H9 (cell line): ENCODE measurements around the gene RHBDL1. TPM values are rescaled to one million over a fixed set of nuclear protein-coding genes. Genes with fewer than 3 reads are reported as not detected.

ENCODE experiments used
- DNase-seq: peaks from one replicate; pipeline ENCODE4 v3.0.0-alpha.2; 2017
- H2AFZ ChIP-seq: one replicate; pipeline ENCODE4 v1.6.1; 2013; ENCODE audit warnings: mild to moderate bottlenecking, low read length, control low read depth, moderate library complexity
- H2AK5ac ChIP-seq: 2 replicates; pipeline ENCODE4 v1.6.1; 2013; ENCODE audit warnings: low read length, control low read depth, mixed read lengths; ENCODE audit not compliant: insufficient read length
- H2BK120ac ChIP-seq: one replicate; pipeline ENCODE4 v1.6.1; 2013; ENCODE audit warnings: low read depth, mild to moderate bottlenecking, low read length, control low read depth, inconsistent platforms; ENCODE audit not compliant: poor library complexity, severe bottlenecking
- H2BK12ac ChIP-seq: 2 replicates; pipeline ENCODE4 v1.6.1; 2013; ENCODE audit warnings: low read length, control low read depth, mixed read lengths, low read depth; ENCODE audit not compliant: insufficient read length
- H2BK15ac ChIP-seq: 2 replicates; pipeline ENCODE4 v1.6.1; 2013; ENCODE audit warnings: low read depth, low read length, control low read depth
- H2BK20ac ChIP-seq: one replicate; pipeline ENCODE4 v1.6.1; 2013; ENCODE audit warnings: low read depth, mild to moderate bottlenecking, low read length, control low read depth, inconsistent platforms; ENCODE audit not compliant: poor library complexity, severe bottlenecking
- H2BK5ac ChIP-seq: 2 replicates; pipeline ENCODE4 v1.6.1; 2013; ENCODE audit warnings: low read length, control low read depth, mixed read lengths; ENCODE audit not compliant: insufficient read length
- H3K14ac ChIP-seq: 2 replicates; pipeline ENCODE4 v1.6.1; 2013; ENCODE audit warnings: low read length, control low read depth; ENCODE audit not compliant: insufficient read depth
- H3K18ac ChIP-seq: 2 replicates; pipeline ENCODE4 v1.6.1; 2013; ENCODE audit warnings: low read depth, mild to moderate bottlenecking, mixed read lengths, low read length, control low read depth; ENCODE audit not compliant: insufficient read length
- H3K23ac ChIP-seq: 2 replicates; pipeline ENCODE4 v1.6.1; 2013; ENCODE audit warnings: low read length, control low read depth, mixed read lengths, low read depth; ENCODE audit not compliant: insufficient read length
- H3K23me2 ChIP-seq: 2 replicates; pipeline ENCODE4 v1.6.1; 2013; ENCODE audit warnings: low read depth, mild to moderate bottlenecking, mixed read lengths, low read length, control low read depth; ENCODE audit not compliant: insufficient read length, poor library complexity, severe bottlenecking
- H3K27ac ChIP-seq: 2 replicates; pipeline ENCODE4 v1.5.1; 2013; ENCODE audit warnings: low read length, control low read depth, mixed read lengths, low read depth; ENCODE audit not compliant: insufficient read length
- H3K27me3 ChIP-seq: 2 replicates; pipeline ENCODE4 v1.6.1; 2013; ENCODE audit warnings: low read length, control low read depth, inconsistent platforms; ENCODE audit not compliant: insufficient read depth
- H3K4ac ChIP-seq: 2 replicates; pipeline ENCODE4 v1.6.1; 2013; ENCODE audit warnings: low read depth, mild to moderate bottlenecking, control low read depth, inconsistent platforms, low read length, moderate library complexity
- H3K4me1 ChIP-seq: 2 replicates; pipeline ENCODE4 v1.6.1; 2013; ENCODE audit warnings: low read length, control low read depth, inconsistent platforms; ENCODE audit not compliant: insufficient read depth
- H3K4me2 ChIP-seq: 2 replicates; pipeline ENCODE4 v1.6.1; 2013; ENCODE audit warnings: low read length, control low read depth, mixed read lengths; ENCODE audit not compliant: insufficient read length, insufficient read depth
- H3K56ac ChIP-seq: 2 replicates; pipeline ENCODE4 v1.6.1; 2013; ENCODE audit warnings: low read depth, mild to moderate bottlenecking, mixed read lengths, low read length, control low read depth; ENCODE audit not compliant: insufficient read length
- H3K79me1 ChIP-seq: 2 replicates; pipeline ENCODE4 v1.6.1; 2013; ENCODE audit warnings: low read depth, mild to moderate bottlenecking, moderate library complexity, low read length, control low read depth, inconsistent platforms; ENCODE audit not compliant: insufficient read depth, poor library complexity, severe bottlenecking
- H3K79me2 ChIP-seq: 2 replicates; pipeline ENCODE4 v1.6.1; 2013; ENCODE audit warnings: low read length, control low read depth, inconsistent platforms; ENCODE audit not compliant: insufficient read depth
- H3K9ac ChIP-seq: 2 replicates; pipeline ENCODE4 v1.6.1; 2013; ENCODE audit warnings: low read length, control low read depth, mixed read lengths; ENCODE audit not compliant: insufficient read length; ENCODE audit errors: extremely low read depth
- H3K9me3 ChIP-seq: one replicate; pipeline ENCODE4 v1.6.1; 2013; ENCODE audit warnings: low read depth, low read length, inconsistent platforms; ENCODE audit not compliant: control insufficient read depth
- H3T11ph ChIP-seq: one replicate; pipeline ENCODE4 v1.6.1; 2013; ENCODE audit warnings: mild to moderate bottlenecking, low read length, control low read depth, inconsistent platforms
- H4K20me1 ChIP-seq: one replicate; pipeline ENCODE4 v1.6.1; 2013; ENCODE audit not compliant: control insufficient read depth, insufficient read length, insufficient read depth
- H4K5ac ChIP-seq: 2 replicates; pipeline ENCODE4 v1.6.1; 2013; ENCODE audit warnings: low read depth, mild to moderate bottlenecking, mixed read lengths, low read length, control low read depth; ENCODE audit not compliant: insufficient read length
- H4K8ac ChIP-seq: replicated peaks from 2 replicates; pipeline ENCODE4 v1.6.1; 2013; ENCODE audit warnings: low read length, control low read depth, mixed read lengths, low read depth; ENCODE audit not compliant: insufficient read length
- H4K91ac ChIP-seq: 2 replicates; pipeline ENCODE4 v1.6.1; 2013; ENCODE audit warnings: low read depth, mild to moderate bottlenecking, moderate library complexity, mixed read lengths, low read length, control low read depth; ENCODE audit not compliant: insufficient read length
- H3K27ac Mint-ChIP-seq, 3 experiments: 2 replicates in 2 of 3; 3 replicates in 1 of 3; pipeline ENCODE4 v1.8.0; 2020 to 2021; ENCODE audit warnings: mixed read lengths in 3 of 3, mild to moderate bottlenecking in 1 of 3, moderate library complexity in 1 of 3
- H3K27me3 Mint-ChIP-seq: 2 replicates; pipeline ENCODE4 v1.8.0; 2021; ENCODE audit warnings: low read depth, mild to moderate bottlenecking, moderate library complexity, mixed read lengths
- H3K36me3 Mint-ChIP-seq, 3 experiments: 2 replicates in 2 of 3; 3 replicates in 1 of 3; pipeline ENCODE4 v1.8.0; 2020 to 2021; ENCODE audit warnings: low read depth in 3 of 3, mixed read lengths in 3 of 3; ENCODE audit not compliant: insufficient read depth in 1 of 3
- H3K4me1 Mint-ChIP-seq, 2 experiments: 2 replicates each; pipeline ENCODE4 v1.8.0; 2020; ENCODE audit warnings: mixed read lengths in 2 of 2
- H3K4me3 Mint-ChIP-seq, 2 experiments: 2 replicates in 1 of 2; 3 replicates in 1 of 2; pipeline ENCODE4 v1.8.0; 2020 to 2021; ENCODE audit warnings: mild to moderate bottlenecking in 2 of 2, mixed read lengths in 2 of 2, moderate library complexity in 1 of 2
- H3K9me3 Mint-ChIP-seq, 2 experiments: 2 replicates in 1 of 2; 3 replicates in 1 of 2; pipeline ENCODE4 v1.8.0; 2020; ENCODE audit warnings: mild to moderate bottlenecking in 2 of 2, mixed read lengths in 2 of 2, moderate library complexity in 1 of 2
- WGBS: extraction: QIAGEN DNeasy Blood & Tissue Kit; methylation state at CpG from one replicate; pipeline ENCODE4 v1.1.7; 2013; ENCODE audit warnings: missing lambda C conversion rate, low lambda C conversion rate, mixed read lengths; ENCODE audit not compliant: insufficient read length; ENCODE audit errors: extremely low coverage; 5-methylcytosine and 5-hydroxymethylcytosine counted together
- total RNA-seq: library from RNA; stranded (reverse); gene quantifications from 2 replicates; pipeline ENCODE4 v1.2.1, GENCODE V29; 2021
- TF ChIP-seq, protein P1 (sequence below): fragments of 200-600 bp; sonication (generic); conservative IDR thresholded peaks from 3 replicates; pipeline ENCODE4 v1.8.0; 2021; ENCODE audit warnings: antibody characterized with exemption, mild to moderate bottlenecking

The RHBDL1 gene
- total RNA-seq, 1 experiment from 2014 or later, result 7.6 TPM

GRCh38 chr16:684961-685696 is 9.7 kb downstream of the RHBDL1 start:
- no peak overlapping the region for H3K27ac Mint-ChIP-seq
- no peak overlapping the region for H3K27ac ChIP-seq
- peaks cover 17% of the 10 kb centered on the region for H3K23me2 ChIP-seq
- peaks cover 10 to 26% of the 10 kb centered on the region in 2 experiments for H3K4me1 Mint-ChIP-seq
- H3K36me3 Mint-ChIP-seq, result peaks cover 15 to 47% (median 44%) of the 10 kb centered on the region in 3 experiments; a peak in 6 of 7 replicates
- DNase-seq, result no peak
- H3K4me3 Mint-ChIP-seq, result peak overlapping the region in 1 of 2 experiments; percentile 57; a peak in 1 of 5 replicates
- no peak overlapping the region for H2AK5ac ChIP-seq
- H3K18ac ChIP-seq, result no peak overlapping the region
- H3K27me3 Mint-ChIP-seq, result no peaks in the 10 kb centered on the region; the same call in 1 of the 2 replicates
- no peaks in the 10 kb centered on the region for H3K9me3 ChIP-seq
- H4K91ac ChIP-seq, result no peak overlapping the region
- H2BK5ac ChIP-seq, result no peak overlapping the region
- H3T11ph ChIP-seq, result no peak overlapping the region
- no peaks in the 10 kb centered on the region for H3K4me1 ChIP-seq
- no peak overlapping the region for H3K9ac ChIP-seq
- no peak overlapping the region for H2BK12ac ChIP-seq
- no peak overlapping the region for H3K14ac ChIP-seq
- peaks cover 2% of the 10 kb centered on the region; the same call in 1 of the 2 replicates for H3K79me2 ChIP-seq
- no CpG with 5 or more reads among the region's 61 CpGs for WGBS
- no peak overlapping the region for H2AFZ ChIP-seq
- no peak overlapping the region for H4K5ac ChIP-seq
- H3K23ac ChIP-seq, result no peak overlapping the region
- H2BK20ac ChIP-seq, result no peak overlapping the region
- peak overlapping the region; percentile 20 for H3K4me2 ChIP-seq
- H3K79me1 ChIP-seq, result no peaks in the 10 kb centered on the region
- H4K20me1 ChIP-seq, result no peaks in the 10 kb centered on the region
- no peak overlapping the region for H2BK15ac ChIP-seq
- no peak overlapping the region for H2BK120ac ChIP-seq
- no peak overlapping the region for H4K8ac ChIP-seq
- H3K56ac ChIP-seq, result no peak overlapping the region
- TF ChIP-seq, protein P1, sequence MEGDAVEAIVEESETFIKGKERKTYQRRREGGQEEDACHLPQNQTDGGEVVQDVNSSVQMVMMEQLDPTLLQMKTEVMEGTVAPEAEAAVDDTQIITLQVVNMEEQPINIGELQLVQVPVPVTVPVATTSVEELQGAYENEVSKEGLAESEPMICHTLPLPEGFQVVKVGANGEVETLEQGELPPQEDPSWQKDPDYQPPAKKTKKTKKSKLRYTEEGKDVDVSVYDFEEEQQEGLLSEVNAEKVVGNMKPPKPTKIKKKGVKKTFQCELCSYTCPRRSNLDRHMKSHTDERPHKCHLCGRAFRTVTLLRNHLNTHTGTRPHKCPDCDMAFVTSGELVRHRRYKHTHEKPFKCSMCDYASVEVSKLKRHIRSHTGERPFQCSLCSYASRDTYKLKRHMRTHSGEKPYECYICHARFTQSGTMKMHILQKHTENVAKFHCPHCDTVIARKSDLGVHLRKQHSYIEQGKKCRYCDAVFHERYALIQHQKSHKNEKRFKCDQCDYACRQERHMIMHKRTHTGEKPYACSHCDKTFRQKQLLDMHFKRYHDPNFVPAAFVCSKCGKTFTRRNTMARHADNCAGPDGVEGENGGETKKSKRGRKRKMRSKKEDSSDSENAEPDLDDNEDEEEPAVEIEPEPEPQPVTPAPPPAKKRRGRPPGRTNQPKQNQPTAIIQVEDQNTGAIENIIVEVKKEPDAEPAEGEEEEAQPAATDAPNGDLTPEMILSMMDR, result no peak
- H3K4ac ChIP-seq, result no peak overlapping the region
- H3K9me3 Mint-ChIP-seq, result no peaks in the 10 kb centered on the region
- H3K27me3 ChIP-seq, result no peaks in the 10 kb centered on the region
